Endodermal cell (in vitro differentiated cells): ENCODE measurements around the gene ATF7IP2. TPM values are rescaled to one million over a fixed set of nuclear protein-coding genes. Genes with fewer than 3 reads are reported as not detected.
"Not testable (repeated sequence)": the region's sequence is repeated elsewhere in the genome, so short reads cannot be mapped to it uniquely, and the experiment has no call there.

Experiments
- DNase-seq: peaks from one replicate; pipeline ENCODE4 v3.0.0-alpha.2; 2017
- H3K27ac ChIP-seq: 2 replicates; pipeline ENCODE4 v1.5.1; 2013; ENCODE audit warnings: mild to moderate bottlenecking, low read depth, low read length, moderate library complexity
- H3K27me3 ChIP-seq: 2 replicates; pipeline ENCODE4 v1.6.1; 2013; ENCODE audit warnings: mild to moderate bottlenecking, low read length, moderate library complexity; ENCODE audit not compliant: insufficient read depth, control insufficient read depth, poor library complexity, severe bottlenecking
- H3K36me3 ChIP-seq: 2 replicates; pipeline ENCODE4 v1.7.0; 2013; ENCODE audit warnings: mild to moderate bottlenecking, low read length, moderate library complexity; ENCODE audit not compliant: control insufficient read depth, insufficient read depth
- H3K4me1 ChIP-seq: one replicate; pipeline ENCODE4 v1.7.0; 2013; ENCODE audit warnings: low read length; ENCODE audit not compliant: control insufficient read depth, insufficient read depth
- H3K4me3 ChIP-seq: 2 replicates; pipeline ENCODE4 v1.5.1; 2013; ENCODE audit warnings: mild to moderate bottlenecking, low read length, moderate library complexity
- H3K9ac ChIP-seq: 2 replicates; pipeline ENCODE4 v1.6.1; 2013; ENCODE audit warnings: mild to moderate bottlenecking, low read length, moderate library complexity; ENCODE audit not compliant: poor library complexity, severe bottlenecking; ENCODE audit errors: extremely low read depth
- H3K9me3 ChIP-seq: 2 replicates; pipeline ENCODE4 v1.6.1; 2013; ENCODE audit warnings: mild to moderate bottlenecking, low read length, moderate library complexity; ENCODE audit not compliant: control insufficient read depth
- H3K27ac Mint-ChIP-seq: 2 replicates; pipeline ENCODE4 v1.8.0; 2020; ENCODE audit warnings: mixed read lengths
- H3K27me3 Mint-ChIP-seq: 2 replicates; pipeline ENCODE4 v1.8.0; 2021; ENCODE audit warnings: mild to moderate bottlenecking, mixed read lengths; ENCODE audit not compliant: insufficient read depth
- H3K36me3 Mint-ChIP-seq: 2 replicates; pipeline ENCODE4 v1.8.0; 2020; ENCODE audit warnings: low read depth, mixed read lengths
- H3K4me1 Mint-ChIP-seq: 2 replicates; pipeline ENCODE4 v1.8.0; 2020; ENCODE audit warnings: mixed read lengths
- H3K4me3 Mint-ChIP-seq: 2 replicates; pipeline ENCODE4 v1.8.0; 2020; ENCODE audit warnings: mild to moderate bottlenecking, moderate library complexity, mixed read lengths
- H3K9me3 Mint-ChIP-seq: 2 replicates; pipeline ENCODE4 v1.8.0; 2020; ENCODE audit warnings: mild to moderate bottlenecking, mixed read lengths
- WGBS, 2 experiments: methylation state at CpG; one replicate each; pipeline versions ENCODE4 v1.1.5 to v1.1.7; 2013; ENCODE audit warnings: missing lambda C conversion rate in 2 of 2, mixed read lengths in 1 of 2; ENCODE audit not compliant: insufficient coverage in 1 of 2, insufficient read length in 1 of 2; 5-methylcytosine and 5-hydroxymethylcytosine counted together
- total RNA-seq, 2 donors: library from RNA; stranded (reverse); fragmentation: NEBNext Ultra II Directional in 1 of 2; extraction: Animal tissue kit (Norgen Biotek cat#: 25700) in 1 of 2; gene quantifications; 2 replicates in 1 of 2; 3 replicates in 1 of 2; pipeline ENCODE4 v1.2.1, GENCODE V29; 2021
- TF ChIP-seq, protein P1 (sequence below): fragments of 200-600 bp; sonication (generic); conservative IDR thresholded peaks from 2 replicates; pipeline ENCODE4 v1.5.0; 2021; ENCODE audit warnings: antibody characterized with exemption, mild to moderate bottlenecking

ATF7IP2 gene
- total RNA-seq, 2 donors from 2014 or later: 20.5 to 22.8 TPM

DNA sequence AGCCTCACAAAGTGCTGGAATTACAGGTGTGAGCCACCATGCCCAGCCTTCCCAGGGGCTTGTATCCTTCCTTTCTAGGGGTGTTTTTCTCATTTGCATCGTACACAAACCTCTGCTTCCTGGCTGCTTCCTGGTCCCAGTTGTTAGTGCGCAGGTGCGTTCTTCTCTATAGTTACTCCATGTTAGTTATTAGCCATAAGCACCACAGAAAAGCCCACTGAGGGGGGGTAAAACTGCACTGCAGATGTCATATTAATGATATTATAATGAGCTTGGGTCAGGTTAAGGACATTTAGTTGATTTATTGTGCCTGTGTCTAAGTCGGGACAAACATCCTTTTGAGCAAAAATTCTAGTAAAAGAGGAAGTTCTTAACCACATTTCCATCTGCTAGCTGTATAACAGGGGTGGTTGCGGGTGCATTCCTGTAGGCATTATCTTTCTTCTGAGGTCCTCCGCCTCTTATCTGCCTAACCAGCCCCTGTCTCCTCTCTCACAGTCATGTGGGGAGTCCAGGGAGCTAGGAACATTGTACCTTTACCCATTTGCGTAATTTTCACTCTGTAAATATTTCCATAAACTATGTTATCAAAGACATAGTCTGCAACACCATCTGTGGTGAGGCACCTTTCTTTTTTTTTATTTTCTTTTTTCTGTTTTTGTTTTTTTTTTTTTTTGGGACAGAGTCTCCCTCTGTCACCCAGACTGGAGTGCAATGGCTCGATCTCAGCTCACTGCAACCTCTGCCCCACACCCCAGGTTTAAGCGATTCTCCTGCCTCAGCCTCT, 23.6 kb upstream of the ATF7IP2 start:
- Histone ChIP-seq H3K9ac (no peak overlapping the region), H3K4me1 (no peaks in the 10 kb centered on the region), H3K36me3 (no peaks in the 10 kb centered on the region), H3K9me3 (peaks cover 6% of the 10 kb centered on the region), H3K4me3 (no peak overlapping the region), H3K27ac (no peak overlapping the region), H3K27me3 (no peaks in the 10 kb centered on the region)
- no peak for DNase-seq
- Mint-ChIP-seq H3K27me3 (no peaks in the 10 kb centered on the region), H3K4me3 (no peak overlapping the region), H3K9me3 (no peaks in the 10 kb centered on the region), H3K27ac (no peak overlapping the region), H3K36me3 (no peaks in the 10 kb centered on the region), H3K4me1 (peaks cover 8% of the 10 kb centered on the region)
- TF ChIP-seq, protein P1, sequence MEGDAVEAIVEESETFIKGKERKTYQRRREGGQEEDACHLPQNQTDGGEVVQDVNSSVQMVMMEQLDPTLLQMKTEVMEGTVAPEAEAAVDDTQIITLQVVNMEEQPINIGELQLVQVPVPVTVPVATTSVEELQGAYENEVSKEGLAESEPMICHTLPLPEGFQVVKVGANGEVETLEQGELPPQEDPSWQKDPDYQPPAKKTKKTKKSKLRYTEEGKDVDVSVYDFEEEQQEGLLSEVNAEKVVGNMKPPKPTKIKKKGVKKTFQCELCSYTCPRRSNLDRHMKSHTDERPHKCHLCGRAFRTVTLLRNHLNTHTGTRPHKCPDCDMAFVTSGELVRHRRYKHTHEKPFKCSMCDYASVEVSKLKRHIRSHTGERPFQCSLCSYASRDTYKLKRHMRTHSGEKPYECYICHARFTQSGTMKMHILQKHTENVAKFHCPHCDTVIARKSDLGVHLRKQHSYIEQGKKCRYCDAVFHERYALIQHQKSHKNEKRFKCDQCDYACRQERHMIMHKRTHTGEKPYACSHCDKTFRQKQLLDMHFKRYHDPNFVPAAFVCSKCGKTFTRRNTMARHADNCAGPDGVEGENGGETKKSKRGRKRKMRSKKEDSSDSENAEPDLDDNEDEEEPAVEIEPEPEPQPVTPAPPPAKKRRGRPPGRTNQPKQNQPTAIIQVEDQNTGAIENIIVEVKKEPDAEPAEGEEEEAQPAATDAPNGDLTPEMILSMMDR: no peak
- WGBS, 2 experiments: 93 to 94% methylated on average over 4 to 9 of the region's 9 CpGs

- not testable (repeated sequence) for H3K36me3 ChIP-seq, H3K27me3 Mint-ChIP-seq, H3K4me3 Mint-ChIP-seq, H3K4me1 Mint-ChIP-seq, H3K9me3 ChIP-seq, H3K4me3 ChIP-seq, H3K9ac ChIP-seq, H3K4me1 ChIP-seq, H3K27ac Mint-ChIP-seq, DNase-seq, H3K36me3 Mint-ChIP-seq, H3K27me3 ChIP-seq, H3K27ac ChIP-seq, H3K9me3 Mint-ChIP-seq
- 97 to 100% methylated on average over 4 of the region's 4 CpGs for WGBS, 2 experiments
Measured at GRCh38 chr16:10362864-10363197, 23.0 kb upstream of the ATF7IP2 start.

DNA sequence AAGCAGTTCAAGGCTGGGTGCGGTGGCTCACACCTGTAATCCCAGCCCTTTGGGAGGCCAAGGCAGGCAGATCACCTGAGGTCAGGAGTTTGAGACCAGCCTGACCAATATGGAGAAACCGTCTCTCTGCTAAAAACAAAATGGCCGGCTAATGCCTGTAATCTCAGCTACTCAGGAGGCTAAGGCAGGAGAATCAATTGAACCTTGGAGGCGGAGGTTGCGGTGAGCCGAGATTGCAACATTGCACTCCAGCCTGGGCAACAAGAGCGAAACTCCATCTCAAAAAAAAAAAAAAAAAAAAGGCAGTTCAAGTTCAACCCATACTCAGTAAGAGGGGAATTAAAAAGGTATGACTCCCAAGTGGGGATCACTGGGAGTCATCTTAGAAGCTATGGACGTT, 19.2 kb upstream of the ATF7IP2 start:
- H3K27me3 ChIP-seq, H3K4me3 ChIP-seq, H3K4me1 ChIP-seq, H3K27me3 Mint-ChIP-seq, H3K27ac ChIP-seq, H3K9ac ChIP-seq, H3K36me3 ChIP-seq, DNase-seq, H3K9me3 ChIP-seq, H3K36me3 Mint-ChIP-seq, H3K4me3 Mint-ChIP-seq, H3K27ac Mint-ChIP-seq: not testable (repeated sequence)
- Mint-ChIP-seq H3K4me1 (peaks cover 11% of the 10 kb centered on the region), H3K9me3 (peaks cover 20% of the 10 kb centered on the region)
- WGBS, 2 experiments: 92 to 100% methylated on average over 5 to 7 of the region's 8 CpGs

GRCh38 chr16:10367616-10368188, 18.2 kb upstream of the ATF7IP2 start:
- Mint-ChIP-seq H3K36me3 (no peaks in the 10 kb centered on the region), H3K4me1 (peaks cover 11% of the 10 kb centered on the region), H3K9me3 (peaks cover 24% of the 10 kb centered on the region), H3K27me3 (peaks cover 1% of the 10 kb centered on the region), H3K4me3 (no peak overlapping the region), H3K27ac (no peak overlapping the region)
- Histone ChIP-seq H3K4me1 (peaks cover 4% of the 10 kb centered on the region), H3K9ac (no peak overlapping the region), H3K4me3 (no peak overlapping the region), H3K9me3 (no peaks in the 10 kb centered on the region), H3K36me3 (no peaks in the 10 kb centered on the region), H3K27me3 (no peaks in the 10 kb centered on the region), H3K27ac (no peak overlapping the region)
- 96 to 100% methylated on average over 2 to 4 of the region's 5 CpGs for WGBS, 2 experiments
- TF ChIP-seq, protein P1: no peak
- no peak for DNase-seq
